ENCODE results near the gene DCPS. TPM values are rescaled to one million over a fixed set of nuclear protein-coding genes. Genes with fewer than 3 reads are reported as not detected.
A peak's percentile ranks its signal among the peaks of the same experiment; 100 is the strongest.
"Not testable (repeated sequence)": the region's sequence is repeated elsewhere in the genome, so short reads cannot be mapped to it uniquely, and the experiment has no call there.

The DCPS gene
- total RNA-seq, 1 donor from 2014 or later = 40.4 TPM

DNA sequence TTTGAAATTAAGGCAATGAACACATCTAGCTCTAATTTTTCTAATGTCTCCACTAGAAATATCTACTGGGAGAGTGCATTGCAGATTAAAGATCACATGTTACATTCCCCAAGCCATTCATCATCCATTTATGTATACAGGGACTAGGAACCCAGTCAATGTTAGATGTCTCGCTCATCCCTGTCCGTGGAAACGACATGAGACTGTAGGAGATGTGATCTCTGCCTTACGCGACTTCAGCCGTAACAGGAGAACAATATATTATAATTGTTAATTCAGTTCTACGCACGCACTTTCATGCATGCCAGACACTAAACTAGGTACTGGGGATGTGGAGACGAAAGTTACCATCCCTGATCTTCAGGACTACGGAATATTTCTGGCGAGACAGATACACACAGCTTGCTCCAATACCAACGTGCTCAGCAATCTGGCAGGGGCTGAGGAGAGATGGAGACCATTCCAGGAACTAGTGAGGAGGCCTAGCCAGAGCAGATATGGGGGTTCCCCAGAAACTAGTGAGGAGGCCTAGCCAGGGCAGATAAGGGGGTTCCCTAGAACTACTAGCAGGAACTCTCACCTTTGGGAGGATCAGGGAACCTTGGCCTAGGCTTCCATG, 706 bp downstream of the DCPS start:
- H3K27ac Mint-ChIP-seq = peak overlapping the region; percentile 98
- H3K4me1 Mint-ChIP-seq (ENCODE audit: low read depth) = peaks cover 35% of the 10 kb centered on the region
- no peaks in the 10 kb centered on the region for H3K27me3 Mint-ChIP-seq (ENCODE audit: insufficient read depth)
- DNase-seq (ENCODE audit: low spot score) = no peak
- H3K9me3 Mint-ChIP-seq = no peaks in the 10 kb centered on the region
- H3K36me3 Mint-ChIP-seq (ENCODE audit: low read depth) = peaks cover 24% of the 10 kb centered on the region
- H3K4me3 Mint-ChIP-seq = peak overlapping the region; percentile 98
- intact Hi-C loops (cut with micrococcal nuclease) = loop anchor here (1.0 to 5.0 kb wide), 9 partner anchors 14 to 688 kb away; partner anchors contain the start of genes CHEK1, FAM118B, FOXRED1 and PUS3

- intact Hi-C loops (cut with micrococcal nuclease) = loop anchor here (2.0 to 5.0 kb wide), 2 partner anchors 403 to 687 kb away; partner anchors contain the start of gene PUS3
- peak overlapping the region; percentile 78 for H3K4me3 Mint-ChIP-seq
- H3K27me3 Mint-ChIP-seq (ENCODE audit: insufficient read depth) = no peaks in the 10 kb centered on the region
- peaks cover 30% of the 10 kb centered on the region for H3K36me3 Mint-ChIP-seq (ENCODE audit: low read depth)
- no peaks in the 10 kb centered on the region for H3K9me3 Mint-ChIP-seq
- H3K4me1 Mint-ChIP-seq (ENCODE audit: low read depth) = peaks cover 43% of the 10 kb centered on the region
- H3K27ac Mint-ChIP-seq = peak overlapping the region; percentile 78
- DNase-seq (ENCODE audit: low spot score) = no peak
Observed at GRCh38 chr11:126305699-126306098, 1.8 kb downstream of the DCPS start.

DNA sequence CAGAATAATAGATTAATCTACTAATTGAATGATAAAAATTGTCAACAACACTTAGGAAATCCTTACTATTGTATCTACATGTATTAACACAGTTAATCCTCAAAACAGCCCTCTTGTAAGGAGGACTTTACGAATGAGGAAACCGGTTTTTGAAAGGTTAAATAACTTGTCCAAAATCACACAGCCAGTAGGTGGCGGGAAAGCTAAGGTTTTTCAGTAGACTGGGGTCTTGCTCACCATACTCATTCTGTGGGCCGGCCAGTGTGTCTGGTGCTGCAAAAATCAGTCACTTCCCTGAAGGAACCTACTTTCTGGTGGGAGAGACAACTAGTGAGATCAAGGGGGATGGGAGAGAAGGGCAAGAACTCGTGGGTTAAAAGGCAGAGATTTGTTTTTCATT, 3.8 kb downstream of the DCPS start:
- Mint-ChIP-seq H3K36me3 (ENCODE audit: low read depth) (peaks cover 33% of the 10 kb centered on the region), H3K9me3 (no peaks in the 10 kb centered on the region), H3K27me3 (ENCODE audit: insufficient read depth) (no peaks in the 10 kb centered on the region), H3K4me1 (ENCODE audit: low read depth) (peaks cover 46% of the 10 kb centered on the region), H3K27ac (no peak overlapping the region), H3K4me3 (no peak overlapping the region)
- DNase-seq (ENCODE audit: low spot score) = no peak
- intact Hi-C loops (cut with micrococcal nuclease) = loop anchor here (5.0 kb wide), 1 partner anchor 685 kb away; no protein-coding TSS in a partner anchor

DNA sequence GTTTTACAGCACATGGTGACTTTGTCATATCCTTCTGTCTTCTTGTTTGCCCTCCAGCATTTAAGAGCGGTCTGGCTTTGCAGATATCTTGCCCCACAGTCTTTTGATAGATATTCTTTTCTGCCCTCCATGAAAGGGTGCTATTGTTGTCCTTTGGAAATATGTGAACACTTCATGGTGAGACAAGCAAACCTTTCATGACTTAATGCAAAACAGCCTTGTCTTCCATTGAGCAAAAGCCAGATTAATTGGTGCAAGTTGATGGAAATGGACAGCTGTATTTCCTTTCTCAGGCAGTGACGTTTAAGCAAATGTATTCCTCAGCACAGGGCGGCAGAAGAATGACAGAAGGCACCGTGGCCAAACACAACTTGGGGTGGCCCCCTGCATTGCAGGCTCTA, 4.4 kb downstream of the DCPS start:
- Mint-ChIP-seq H3K27me3 (ENCODE audit: insufficient read depth) (no peaks in the 10 kb centered on the region), H3K27ac (no peak overlapping the region), H3K36me3 (ENCODE audit: low read depth) (peaks cover 32% of the 10 kb centered on the region), H3K4me1 (ENCODE audit: low read depth) (peaks cover 42% of the 10 kb centered on the region), H3K4me3 (no peak overlapping the region), H3K9me3 (no peaks in the 10 kb centered on the region)
- intact Hi-C loops (cut with micrococcal nuclease) = loop anchor here (5.0 kb wide), 1 partner anchor 684 kb away; no protein-coding TSS in a partner anchor
- DNase-seq (ENCODE audit: low spot score) = no peak

- not testable (repeated sequence) for H3K9me3 Mint-ChIP-seq; H3K4me3 Mint-ChIP-seq; H3K27me3 Mint-ChIP-seq (ENCODE audit: insufficient read depth); H3K27ac Mint-ChIP-seq; DNase-seq (ENCODE audit: low spot score)
- Mint-ChIP-seq H3K4me1 (ENCODE audit: low read depth) (peaks cover 44% of the 10 kb centered on the region), H3K36me3 (ENCODE audit: low read depth) (peaks cover 29% of the 10 kb centered on the region)
- intact Hi-C loops (cut with micrococcal nuclease) = loop anchor here (5.0 kb wide), 1 partner anchor 684 kb away; no protein-coding TSS in a partner anchor
Observed at GRCh38 chr11:126308771-126309170, 4.9 kb downstream of the DCPS start.

- peaks cover 39% of the 10 kb centered on the region for H3K4me1 Mint-ChIP-seq (ENCODE audit: low read depth)
- intact Hi-C loops (cut with micrococcal nuclease) = loop anchor here (1.0 kb wide), 2 partner anchors 106 to 130 kb away; no protein-coding TSS in a partner anchor
- peak overlapping the region; percentile 13 for H3K27ac Mint-ChIP-seq
Observed at GRCh38 chr11:126310200-126310991, 6.5 kb downstream of the DCPS start.

GRCh38 chr11:126310992-126311310, 7.1 kb downstream of the DCPS start:
- no peaks in the 10 kb centered on the region for H3K27me3 Mint-ChIP-seq (ENCODE audit: insufficient read depth)
- DNase-seq (ENCODE audit: low spot score) = no peak
- peaks cover 32% of the 10 kb centered on the region for H3K36me3 Mint-ChIP-seq (ENCODE audit: low read depth)
- intact Hi-C loops (cut with micrococcal nuclease) = loop anchor here (1.0 kb wide), 2 partner anchors 105 to 129 kb away; no protein-coding TSS in a partner anchor
- H3K9me3 Mint-ChIP-seq = peaks cover 1% of the 10 kb centered on the region
- H3K27ac Mint-ChIP-seq = no peak overlapping the region
- no peak overlapping the region for H3K4me3 Mint-ChIP-seq
- H3K4me1 Mint-ChIP-seq (ENCODE audit: low read depth) = peaks cover 34% of the 10 kb centered on the region

More at GRCh38 chr11:126310200-126310991, 6.5 kb downstream of the DCPS start:
- Mint-ChIP-seq H3K36me3 (ENCODE audit: low read depth) (peaks cover 34% of the 10 kb centered on the region), H3K4me3 (no peak overlapping the region), H3K27me3 (ENCODE audit: insufficient read depth) (no peaks in the 10 kb centered on the region), H3K9me3 (no peaks in the 10 kb centered on the region)
- DNase-seq (ENCODE audit: low spot score) = peak; percentile 41

DNA sequence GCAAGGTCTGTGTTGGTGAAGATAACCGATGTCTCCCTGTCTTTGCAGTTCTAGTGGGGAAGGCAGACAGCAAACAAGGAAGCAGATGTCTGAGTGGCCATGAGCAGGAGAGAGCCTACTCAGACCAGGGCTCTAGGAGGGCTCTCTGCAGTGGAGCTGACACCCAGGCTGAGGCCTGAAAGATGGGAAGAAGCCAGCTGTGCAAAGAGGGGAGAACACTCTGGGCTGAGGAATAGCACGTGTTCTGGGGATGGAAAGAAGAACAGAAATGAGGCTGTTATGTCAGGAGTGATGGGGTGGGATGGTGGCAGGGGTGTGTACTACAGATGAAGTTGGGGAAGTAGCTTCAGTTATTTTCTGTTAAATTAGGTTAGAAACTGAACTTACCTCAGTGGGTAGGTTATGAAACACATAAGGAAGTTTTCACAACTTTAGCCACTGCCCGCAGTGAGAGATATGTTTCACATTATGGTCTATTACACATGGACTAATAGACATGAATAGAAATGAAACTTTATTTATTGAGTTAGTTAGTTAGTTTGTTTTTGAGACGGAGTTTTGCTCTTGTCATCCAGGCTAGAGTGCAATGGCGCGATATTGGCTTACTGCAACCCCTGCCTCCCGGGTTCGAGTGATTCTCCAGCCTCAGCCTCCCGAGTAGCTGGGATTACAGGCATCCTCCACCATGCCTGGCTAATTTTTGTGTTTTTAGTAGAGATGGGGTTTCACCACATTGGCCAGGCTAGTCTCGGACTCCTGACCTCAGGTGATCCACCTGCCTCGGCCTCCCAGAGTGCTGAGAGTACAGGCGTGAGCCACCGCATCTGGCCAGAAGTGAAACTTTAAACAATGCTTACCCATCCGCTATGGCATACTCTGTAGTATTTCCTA, 7.8 kb downstream of the DCPS start:
- Mint-ChIP-seq H3K27ac (no peak overlapping the region), H3K27me3 (ENCODE audit: insufficient read depth) (no peaks in the 10 kb centered on the region), H3K9me3 (peaks cover 6% of the 10 kb centered on the region), H3K4me1 (ENCODE audit: low read depth) (peaks cover 39% of the 10 kb centered on the region), H3K36me3 (ENCODE audit: low read depth) (peaks cover 34% of the 10 kb centered on the region), H3K4me3 (no peak overlapping the region)
- DNase-seq (ENCODE audit: low spot score) = no peak
- intact Hi-C loops (cut with micrococcal nuclease) = no loop called here

- H3K4me1 Mint-ChIP-seq (ENCODE audit: low read depth) = peaks cover 42% of the 10 kb centered on the region
- intact Hi-C loops (cut with micrococcal nuclease) = no loop called here
- H3K4me3 Mint-ChIP-seq = no peak overlapping the region
- DNase-seq (ENCODE audit: low spot score) = no peak
- peaks cover 38% of the 10 kb centered on the region for H3K36me3 Mint-ChIP-seq (ENCODE audit: low read depth)
- H3K27ac Mint-ChIP-seq = no peak overlapping the region
- H3K27me3 Mint-ChIP-seq (ENCODE audit: insufficient read depth) = no peaks in the 10 kb centered on the region
- peaks cover 6% of the 10 kb centered on the region for H3K9me3 Mint-ChIP-seq
Observed at GRCh38 chr11:126312961-126313360, 9.1 kb downstream of the DCPS start.

- peaks cover 38% of the 10 kb centered on the region for H3K36me3 Mint-ChIP-seq (ENCODE audit: low read depth)
Observed at GRCh38 chr11:126313826-126314225, 10.0 kb downstream of the DCPS start.

DNA sequence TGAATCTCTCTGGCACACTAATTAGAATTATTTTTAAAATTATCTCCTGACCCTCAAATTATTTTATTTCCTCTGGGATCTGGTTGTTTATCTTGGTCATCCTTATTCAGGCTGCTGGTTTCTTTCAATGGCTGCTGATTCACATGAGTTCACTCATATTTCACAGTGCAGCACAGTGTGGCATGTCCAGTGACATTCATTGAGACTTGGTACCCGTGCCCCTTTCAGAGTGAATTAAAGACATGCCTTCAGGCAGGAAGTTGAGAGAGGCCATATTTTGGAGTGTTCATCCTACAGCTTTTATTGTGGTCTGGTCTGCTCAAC, 13.5 kb downstream of the DCPS start:
- no peak for DNase-seq (ENCODE audit: low spot score)
- Mint-ChIP-seq H3K4me3 (peak overlapping the region; percentile 22), H3K4me1 (ENCODE audit: low read depth) (peaks cover 51% of the 10 kb centered on the region), H3K27me3 (ENCODE audit: insufficient read depth) (no peaks in the 10 kb centered on the region), H3K36me3 (ENCODE audit: low read depth) (peaks cover 31% of the 10 kb centered on the region), H3K9me3 (peaks cover 6% of the 10 kb centered on the region), H3K27ac (peak overlapping the region; percentile 73)
- intact Hi-C loops (cut with micrococcal nuclease) = loop anchor here (5.0 kb wide), 1 partner anchor 35 kb away; no protein-coding TSS in a partner anchor

More at GRCh38 chr11:126313826-126314225, 10.0 kb downstream of the DCPS start:
- Mint-ChIP-seq H3K27ac (no peak overlapping the region), H3K4me1 (ENCODE audit: low read depth) (peaks cover 46% of the 10 kb centered on the region), H3K4me3 (no peak overlapping the region), H3K9me3 (peaks cover 6% of the 10 kb centered on the region), H3K27me3 (ENCODE audit: insufficient read depth) (no peaks in the 10 kb centered on the region)
- intact Hi-C loops (cut with micrococcal nuclease) = no loop called here
- no peak for DNase-seq (ENCODE audit: low spot score)

DNA sequence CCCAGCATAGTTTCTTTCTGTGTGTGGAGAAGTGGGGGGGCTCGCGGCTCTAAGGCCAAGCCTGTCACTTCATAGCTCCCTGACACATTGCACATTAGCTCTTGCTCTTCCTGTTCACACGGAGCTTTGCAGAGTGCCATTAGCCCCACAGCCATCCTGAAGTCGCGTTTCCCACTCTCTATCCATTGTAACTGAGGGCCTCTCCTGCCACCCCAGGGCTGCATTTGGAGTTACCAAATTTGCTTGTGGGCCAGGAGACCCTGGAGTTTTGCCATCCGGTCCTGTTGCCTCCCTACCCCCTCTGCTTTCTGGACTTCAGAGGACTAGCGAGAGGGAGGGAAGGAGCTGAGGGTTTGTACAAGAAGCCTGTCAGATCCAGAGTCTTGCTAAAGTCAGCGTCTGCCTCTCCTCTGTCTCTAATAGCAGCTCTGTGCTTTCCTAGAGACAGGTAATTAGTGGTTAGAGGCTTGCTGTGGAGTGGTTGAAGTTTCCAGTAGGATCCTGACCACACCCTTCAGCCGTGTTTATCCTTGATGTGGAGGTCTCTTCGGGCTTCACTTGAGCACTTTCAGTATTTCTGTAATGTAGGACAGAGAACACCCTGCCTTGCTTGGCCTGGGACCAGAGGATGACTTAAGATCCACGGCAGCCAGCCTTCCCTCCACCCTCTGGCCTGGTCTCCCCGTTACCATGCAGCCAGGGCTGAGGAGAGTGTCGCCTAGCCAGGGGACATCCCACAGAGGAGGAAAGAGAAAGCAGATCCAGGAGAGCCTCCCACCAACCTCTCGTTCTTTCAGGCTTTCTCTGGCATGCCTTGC, 14.1 kb downstream of the DCPS start:
- peak overlapping the region; percentile 22 for H3K4me3 Mint-ChIP-seq

More for the DNA sequence above, 14.1 kb downstream of the DCPS start:
- no peaks in the 10 kb centered on the region for H3K27me3 Mint-ChIP-seq (ENCODE audit: insufficient read depth)
- DNase-seq (ENCODE audit: low spot score) = no peak
- H3K9me3 Mint-ChIP-seq = peaks cover 6% of the 10 kb centered on the region
- intact Hi-C loops (cut with micrococcal nuclease) = loop anchor here (1.0 to 5.0 kb wide), 2 partner anchors 14 to 34 kb away; partner anchors contain the start of gene DCPS
- H3K27ac Mint-ChIP-seq = peak overlapping the region; percentile 73
- peaks cover 31% of the 10 kb centered on the region for H3K36me3 Mint-ChIP-seq (ENCODE audit: low read depth)
- H3K4me1 Mint-ChIP-seq (ENCODE audit: low read depth) = peaks cover 51% of the 10 kb centered on the region

All from activated T-helper 1 cell treated with anti-CD3 and anti-CD28 coated beads, Interleukin-12 subunit alpha, Interleukin-12 subunit beta, Interleukin-2, Interleukin-4 antibody, amounts not matched to agents 30 ng/mL and 10 ng/mL and 1 ng/mL, durations not matched to agents 14 hours and 24 hours and 36 hours (primary cell).